Measurements from ENCODE around the gene RPRD2.

GRCh38 chr1:150371110-150371509 is 7.2 kb downstream of the RPRD2 start:
- no peak for TF ChIP-seq CTCF (conservative IDR thresholded peaks at IDR 0.05)
- no peak for TF ChIP-seq EZH2 (IDR thresholded peaks at IDR 0.05; ENCODE audit: low read depth)
